NCI-H2227 (cell line): ENCODE results near the gene FXR1.
A peak's percentile ranks its signal among the peaks of the same experiment; 100 is the strongest.
"Not testable (repeated sequence)": the region's sequence is repeated elsewhere in the genome, so short reads cannot be mapped to it uniquely, and the experiment has no call there.

Source experiments
- DNase-seq: peaks from one replicate; lab custom pipeline; 2025; ENCODE audit not compliant: unreplicated experiment; lab: John Stamatoyannopoulos, UW

The FXR1 gene

GRCh38 chr3:180912304-180913296, at the start of gene FXR1:
FXR1 (plus strand) TSS chr3:180912670; CDS start chr3:180912686, 16 bp downstream.
- peak; percentile 91 for DNase-seq

- peak; percentile 74 for DNase-seq
Observed at GRCh38 chr3:180870008-180870699, 42.3 kb upstream of the FXR1 start.

- DNase-seq = no peak
Observed at GRCh38 chr3:180871901-180872300, 40.6 kb upstream of the FXR1 start.

GRCh38 chr3:180872430-180872829, 40.0 kb upstream of the FXR1 start:
- not testable (repeated sequence) for DNase-seq

- DNase-seq = no peak
Observed at GRCh38 chr3:180875124-180875698, 37.3 kb upstream of the FXR1 start.

- DNase-seq = no peak
Observed at GRCh38 chr3:180881065-180881801, 31.2 kb upstream of the FXR1 start.

GRCh38 chr3:180882115-180882514, 30.4 kb upstream of the FXR1 start:
- DNase-seq = no peak

- DNase-seq = no peak
Observed at GRCh38 chr3:180888992-180889560, 23.4 kb upstream of the FXR1 start.

- no peak for DNase-seq
Observed at GRCh38 chr3:180898572-180898971, 13.9 kb upstream of the FXR1 start.

GRCh38 chr3:180909369-180910127, 2.9 kb upstream of the FXR1 start:
- no peak for DNase-seq

GRCh38 chr3:180910823-180911222, 1.6 kb upstream of the FXR1 start:
- no peak for DNase-seq

- no peak for DNase-seq
Observed at GRCh38 chr3:180911876-180912303, 580 bp upstream of the FXR1 start.

- DNase-seq = no peak
Observed at GRCh38 chr3:180913581-180914404, 1.3 kb downstream of the FXR1 start.

- no peak for DNase-seq
Observed at GRCh38 chr3:180918542-180918941, 6.1 kb downstream of the FXR1 start.

GRCh38 chr3:180922242-180922641, 9.8 kb downstream of the FXR1 start:
- no peak for DNase-seq

GRCh38 chr3:180923561-180923960, 11.1 kb downstream of the FXR1 start:
- no peak for DNase-seq

GRCh38 chr3:180926526-180926925, 14.1 kb downstream of the FXR1 start:
- DNase-seq = no peak

- DNase-seq = no peak
Observed at GRCh38 chr3:180929376-180929775, 16.9 kb downstream of the FXR1 start.

- DNase-seq = no peak
Observed at GRCh38 chr3:180930526-180930925, 18.1 kb downstream of the FXR1 start.
